Osteoblast (primary cell): ENCODE data around the gene GALE. TPM values are rescaled to one million over a fixed set of nuclear protein-coding genes. Genes with fewer than 3 reads are reported as not detected.

ENCODE experiments used
- DNase-seq: peaks from one replicate; pipeline ENCODE4 v3.0.0; 2011; ENCODE audit warnings: low spot score, mixed read lengths; ENCODE audit not compliant: insufficient read length; ENCODE audit errors: missing footprints
- H2AFZ ChIP-seq: 2 replicates; pipeline ENCODE4 v1.6.0; 2011; ENCODE audit warnings: mild to moderate bottlenecking, low read length
- H3K27ac ChIP-seq: 2 replicates; pipeline ENCODE4 v1.5.1; 2011; ENCODE audit warnings: mild to moderate bottlenecking, low read depth, low read length, moderate library complexity
- H3K27me3 ChIP-seq: 2 replicates; pipeline ENCODE4 v1.6.0; 2012; ENCODE audit warnings: mild to moderate bottlenecking, control low read depth, inconsistent platforms, low read length, moderate library complexity; ENCODE audit not compliant: insufficient read depth
- H3K36me3 ChIP-seq: 2 replicates; pipeline ENCODE4 v1.5.1; 2011; ENCODE audit warnings: mild to moderate bottlenecking, low read length, control low read depth, moderate library complexity; ENCODE audit not compliant: insufficient read depth
- H3K4me1 ChIP-seq: 2 replicates; pipeline ENCODE4 v1.5.1; 2011; ENCODE audit warnings: mild to moderate bottlenecking, low read length, control low read depth, moderate library complexity; ENCODE audit not compliant: insufficient read depth
- H3K4me2 ChIP-seq: 2 replicates; pipeline ENCODE4 v1.6.0; 2011; ENCODE audit warnings: mild to moderate bottlenecking, low read length; ENCODE audit not compliant: insufficient read depth
- H3K4me3 ChIP-seq: fragments of 200-600 bp; sonication (generic); 3 replicates; pipeline ENCODE4 v1.5.1; 2012; ENCODE audit warnings: mild to moderate bottlenecking, low read length, inconsistent platforms; ENCODE audit not compliant: insufficient read depth
- H3K79me2 ChIP-seq: 2 replicates; pipeline ENCODE4 v1.6.0; 2012; ENCODE audit warnings: mild to moderate bottlenecking, low read length, control low read depth, inconsistent platforms; ENCODE audit not compliant: insufficient read depth
- H3K9me3 ChIP-seq: 2 replicates; pipeline ENCODE4 v1.5.1; 2011; ENCODE audit warnings: low read depth, low read length, control low read depth
- H4K20me1 ChIP-seq: 2 replicates; pipeline ENCODE4 v1.6.0; 2012; ENCODE audit warnings: mild to moderate bottlenecking, low read length, control low read depth; ENCODE audit not compliant: insufficient read depth
- CTCF ChIP-seq: IDR thresholded peaks from 2 replicates; pipeline ENCODE4 v1.5.1; 2011; ENCODE audit warnings: mild to moderate bottlenecking, low read depth, low read length, moderate library complexity; ENCODE audit errors: extremely low read depth
- total RNA-seq: library from RNA; depleted of rRNA; stranded (reverse); fragments of >200 nt; gene quantifications from 2 replicates; pipeline ENCODE4 v1.2.3, GENCODE V29; 2012

The GALE gene
- total RNA-seq, 1 donor, result 13.4 TPM

- H3K27ac ChIP-seq, result no peak overlapping the region
- H4K20me1 ChIP-seq, result peaks cover 10% of the 10 kb centered on the region
- H3K9me3 ChIP-seq, result no peaks in the 10 kb centered on the region
- peaks cover 2% of the 10 kb centered on the region for H3K36me3 ChIP-seq
- DNase-seq, result no peak
- no peak for TF ChIP-seq CTCF
- H3K4me3 ChIP-seq, result no peak overlapping the region
- H2AFZ ChIP-seq, result no peak overlapping the region
- H3K4me1 ChIP-seq, result peaks cover 18% of the 10 kb centered on the region
- H3K4me2 ChIP-seq, result no peak overlapping the region
- peaks cover 46% of the 10 kb centered on the region for H3K79me2 ChIP-seq
- no peaks in the 10 kb centered on the region for H3K27me3 ChIP-seq
Measured at GRCh38 chr1:23776217-23776616, 24.3 kb downstream of the GALE start.

GRCh38 chr1:23774174-23774880, 26.2 kb downstream of the GALE start:
- peaks cover 6% of the 10 kb centered on the region for H3K4me1 ChIP-seq
- peak; percentile 51 for DNase-seq

GRCh38 chr1:23772854-23773242, 27.7 kb downstream of the GALE start:
- H4K20me1 ChIP-seq, result peaks cover 3% of the 10 kb centered on the region
- no peak overlapping the region for H3K27ac ChIP-seq
- no peak overlapping the region for H3K4me3 ChIP-seq
- H3K4me2 ChIP-seq, result peak overlapping the region; percentile 70
- DNase-seq, result no peak
- no peak for TF ChIP-seq CTCF
- no peaks in the 10 kb centered on the region for H3K9me3 ChIP-seq
- no peak overlapping the region for H2AFZ ChIP-seq
- no peaks in the 10 kb centered on the region for H3K4me1 ChIP-seq
- no peaks in the 10 kb centered on the region for H3K27me3 ChIP-seq
- H3K79me2 ChIP-seq, result peaks cover 25% of the 10 kb centered on the region
- H3K36me3 ChIP-seq, result peaks cover 7% of the 10 kb centered on the region

More at GRCh38 chr1:23774174-23774880, 26.2 kb downstream of the GALE start:
- Histone ChIP-seq H3K27me3 (no peaks in the 10 kb centered on the region), H3K9me3 (no peaks in the 10 kb centered on the region), H3K27ac (no peak overlapping the region), H3K79me2 (peaks cover 39% of the 10 kb centered on the region), H3K36me3 (peaks cover 3% of the 10 kb centered on the region), H3K4me3 (no peak overlapping the region), H4K20me1 (peaks cover 5% of the 10 kb centered on the region), H2AFZ (no peak overlapping the region), H3K4me2 (no peak overlapping the region)
- no peak for TF ChIP-seq CTCF

GRCh38 chr1:23772049-23772853, 28.3 kb downstream of the GALE start:
- H3K4me2 ChIP-seq, result peak overlapping the region; percentile 70

More at GRCh38 chr1:23772049-23772853, 28.3 kb downstream of the GALE start:
- peak; percentile 97 for TF ChIP-seq CTCF
- Histone ChIP-seq H2AFZ (no peak overlapping the region), H3K36me3 (peaks cover 7% of the 10 kb centered on the region), H4K20me1 (peaks cover 3% of the 10 kb centered on the region), H3K4me1 (no peaks in the 10 kb centered on the region), H3K27me3 (no peaks in the 10 kb centered on the region), H3K9me3 (no peaks in the 10 kb centered on the region), H3K27ac (no peak overlapping the region), H3K4me3 (no peak overlapping the region), H3K79me2 (peaks cover 20% of the 10 kb centered on the region)
- peak; percentile 91 for DNase-seq
